ENCODE results near the gene SVIL. TPM values are rescaled to one million over a fixed set of nuclear protein-coding genes. Genes with fewer than 3 reads are reported as not detected.

SVIL gene
- total RNA-seq, 1 experiment from 2014 or later, result 15.3 TPM

DNA sequence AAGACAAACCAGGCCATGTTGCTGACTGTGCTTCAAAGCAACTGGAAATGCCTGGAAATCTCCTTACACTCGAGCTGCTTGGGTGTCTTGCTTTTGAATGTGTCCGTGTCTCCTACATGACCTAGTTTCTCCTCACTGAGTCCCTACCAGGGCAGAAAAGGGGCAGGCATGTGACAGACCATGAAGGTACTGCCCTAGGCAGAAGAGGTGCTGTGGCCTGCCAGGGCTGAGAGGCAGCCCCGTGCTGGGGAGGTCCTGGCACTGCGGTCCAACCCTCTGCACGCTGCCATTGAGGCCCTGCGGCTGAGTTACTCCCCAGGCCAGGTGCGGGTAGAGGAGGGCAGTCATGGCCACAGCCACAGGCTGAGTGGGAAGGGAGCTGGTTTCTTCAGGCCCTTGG is 186.6 kb downstream of the SVIL start:
- no peaks in the 10 kb centered on the region for H3K4me1 ChIP-seq (ENCODE audit: insufficient read depth, low read length)
- no peak overlapping the region for H3K56ac ChIP-seq (ENCODE audit: insufficient read length, low read depth, low read length)
- no peaks in the 10 kb centered on the region for H4K20me1 ChIP-seq (ENCODE audit: control insufficient read depth, insufficient read depth, insufficient read length)
- H3K27ac ChIP-seq (ENCODE audit: insufficient read length, low read depth, low read length), result no peak overlapping the region
- Mint-ChIP-seq H3K4me1 (peaks cover 17 to 19% of the 10 kb centered on the region in 2 experiments), H3K9me3 (no peaks in the 10 kb centered on the region), H3K27me3 (ENCODE audit: low read depth) (no peaks in the 10 kb centered on the region), H3K4me3 (no peak overlapping the region), H3K36me3 (ENCODE audit: insufficient read depth in 1 of 3, low read depth in 3 of 3) (no peaks in the 10 kb centered on the region), H3K27ac (no peak overlapping the region)
- no peaks in the 10 kb centered on the region for H3K27me3 ChIP-seq (ENCODE audit: insufficient read depth, low read length)
- H3K23ac ChIP-seq (ENCODE audit: insufficient read length, low read depth, low read length), result no peak overlapping the region
- H4K5ac ChIP-seq (ENCODE audit: insufficient read length, low read depth, low read length), result no peak overlapping the region
- H3T11ph ChIP-seq (ENCODE audit: low read length), result no peak overlapping the region
- TF ChIP-seq, protein P1, sequence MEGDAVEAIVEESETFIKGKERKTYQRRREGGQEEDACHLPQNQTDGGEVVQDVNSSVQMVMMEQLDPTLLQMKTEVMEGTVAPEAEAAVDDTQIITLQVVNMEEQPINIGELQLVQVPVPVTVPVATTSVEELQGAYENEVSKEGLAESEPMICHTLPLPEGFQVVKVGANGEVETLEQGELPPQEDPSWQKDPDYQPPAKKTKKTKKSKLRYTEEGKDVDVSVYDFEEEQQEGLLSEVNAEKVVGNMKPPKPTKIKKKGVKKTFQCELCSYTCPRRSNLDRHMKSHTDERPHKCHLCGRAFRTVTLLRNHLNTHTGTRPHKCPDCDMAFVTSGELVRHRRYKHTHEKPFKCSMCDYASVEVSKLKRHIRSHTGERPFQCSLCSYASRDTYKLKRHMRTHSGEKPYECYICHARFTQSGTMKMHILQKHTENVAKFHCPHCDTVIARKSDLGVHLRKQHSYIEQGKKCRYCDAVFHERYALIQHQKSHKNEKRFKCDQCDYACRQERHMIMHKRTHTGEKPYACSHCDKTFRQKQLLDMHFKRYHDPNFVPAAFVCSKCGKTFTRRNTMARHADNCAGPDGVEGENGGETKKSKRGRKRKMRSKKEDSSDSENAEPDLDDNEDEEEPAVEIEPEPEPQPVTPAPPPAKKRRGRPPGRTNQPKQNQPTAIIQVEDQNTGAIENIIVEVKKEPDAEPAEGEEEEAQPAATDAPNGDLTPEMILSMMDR (conservative IDR thresholded peaks at IDR 0.05), result no peak
- no peak overlapping the region for H3K14ac ChIP-seq (ENCODE audit: insufficient read depth, low read length)
- H2BK15ac ChIP-seq (ENCODE audit: low read depth, low read length), result no peak overlapping the region
- no peak overlapping the region for H4K8ac ChIP-seq (replicated peaks; ENCODE audit: insufficient read length, low read depth, low read length)
- no peak overlapping the region for H3K9ac ChIP-seq (ENCODE audit: extremely low read depth, insufficient read length, low read length)
- H2BK5ac ChIP-seq (ENCODE audit: insufficient read length, low read length), result no peak overlapping the region
- no peak overlapping the region for H3K18ac ChIP-seq (ENCODE audit: insufficient read length, low read depth, low read length)
- H3K9me3 ChIP-seq (ENCODE audit: control insufficient read depth, low read depth, low read length), result no peaks in the 10 kb centered on the region
- H2AK5ac ChIP-seq (ENCODE audit: insufficient read length, low read length), result no peak overlapping the region
- H3K79me1 ChIP-seq (ENCODE audit: insufficient read depth, low read depth, low read length, poor library complexity, severe bottlenecking), result no peaks in the 10 kb centered on the region
- no peak overlapping the region for H2BK120ac ChIP-seq (ENCODE audit: low read depth, low read length, poor library complexity, severe bottlenecking)
- no peak overlapping the region for H2BK20ac ChIP-seq (ENCODE audit: low read depth, low read length, poor library complexity, severe bottlenecking)
- no peak for DNase-seq
- no peaks in the 10 kb centered on the region for H3K79me2 ChIP-seq (ENCODE audit: insufficient read depth, low read length)
- WGBS (ENCODE audit: extremely low coverage, insufficient read length, low lambda C conversion rate), result no CpG with 5 or more reads among the region's 7 CpGs
- no peak overlapping the region for H2BK12ac ChIP-seq (ENCODE audit: insufficient read length, low read depth, low read length)
- no peak overlapping the region for H3K4ac ChIP-seq (ENCODE audit: low read depth, low read length)
- no peak overlapping the region for H2AFZ ChIP-seq (ENCODE audit: low read length)
- H3K4me2 ChIP-seq (ENCODE audit: insufficient read depth, insufficient read length, low read length), result no peak overlapping the region
- no peaks in the 10 kb centered on the region for H3K23me2 ChIP-seq (ENCODE audit: insufficient read length, low read depth, low read length, poor library complexity, severe bottlenecking)
- no peak overlapping the region for H4K91ac ChIP-seq (ENCODE audit: insufficient read length, low read depth, low read length)
